CD4-positive, alpha-beta T cell treated with Interleukin-10 for 1 hour (primary cell): ENCODE measurements around the gene SIAH1.
"Not testable (repeated sequence)": the region's sequence is repeated elsewhere in the genome, so short reads cannot be mapped to it uniquely, and the experiment has no call there.

ENCODE experiments used
- DNase-seq: peaks from one replicate; pipeline ENCODE4 v3.0.0-alpha.2; 2020

SIAH1 gene

GRCh38 chr16:48385253-48386150, at the start of gene SIAH1:
Gene SIAH1, minus strand, starts transcription at chr16:48385413. Its CDS starts 22,985 bp downstream, at chr16:48362428.
- DNase-seq: peak; percentile 90

GRCh38 chr16:48434653-48435317, 49.6 kb upstream of the SIAH1 start:
- no peak for DNase-seq

- DNase-seq: no peak
These were observed 48.8 kb upstream of the SIAH1 start for GRCh38 chr16:48433850-48434530.

GRCh38 chr16:48433116-48433849, 48.1 kb upstream of the SIAH1 start:
- no peak for DNase-seq

GRCh38 chr16:48432136-48432535, 46.9 kb upstream of the SIAH1 start:
- no peak for DNase-seq

- no peak for DNase-seq
These were observed 45.7 kb upstream of the SIAH1 start for GRCh38 chr16:48430890-48431289.

- no peak for DNase-seq
These were observed 41.3 kb upstream of the SIAH1 start for GRCh38 chr16:48426244-48427141.

- DNase-seq: no peak
These were observed 37.3 kb upstream of the SIAH1 start for GRCh38 chr16:48422537-48422936.

GRCh38 chr16:48421741-48422140, 36.5 kb upstream of the SIAH1 start:
- DNase-seq: no peak

- DNase-seq: no peak
These were observed 35.2 kb upstream of the SIAH1 start for GRCh38 chr16:48420437-48420836.

GRCh38 chr16:48416617-48417016, 31.4 kb upstream of the SIAH1 start:
- DNase-seq: not testable (repeated sequence)

- DNase-seq: no peak
These were observed 28.1 kb upstream of the SIAH1 start for GRCh38 chr16:48413272-48413671.

GRCh38 chr16:48409839-48410632, 24.8 kb upstream of the SIAH1 start:
- DNase-seq: no peak

GRCh38 chr16:48408688-48409087, 23.5 kb upstream of the SIAH1 start:
- no peak for DNase-seq

GRCh38 chr16:48405907-48406306, 20.7 kb upstream of the SIAH1 start:
- DNase-seq: no peak

- DNase-seq: no peak
These were observed 19.9 kb upstream of the SIAH1 start for GRCh38 chr16:48405153-48405552.

- DNase-seq: not testable (repeated sequence)
These were observed 17.3 kb upstream of the SIAH1 start for GRCh38 chr16:48402547-48402946.

GRCh38 chr16:48395375-48395774, 10.2 kb upstream of the SIAH1 start:
- DNase-seq: no peak

- no peak for DNase-seq
These were observed 9.1 kb upstream of the SIAH1 start for GRCh38 chr16:48394355-48394703.

GRCh38 chr16:48393485-48394354, 8.5 kb upstream of the SIAH1 start:
- no peak for DNase-seq
